SK-N-SH treated with all-trans-retinoic acid at 6 μM for 48 hours (cell line): Measurements from ENCODE around the gene AFG3L2.

Experiments used
- ARNTL ChIP-seq: fragments of 450-650 bp; formaldehyde crosslinking; IDR thresholded peaks from 2 replicates; pipeline ENCODE4 v1.5.0; 2020; ENCODE audit warnings: low read depth, mild to moderate bottlenecking, moderate library complexity, borderline replicate concordance
- BACH2 ChIP-seq: fragments of 250-450 bp; sonication (Bioruptor Pico); IDR thresholded peaks from 2 replicates; pipeline ENCODE4 v1.9.0; 2021; ENCODE audit warnings: mild to moderate bottlenecking, borderline replicate concordance
- CSRNP3 ChIP-seq: fragments of 250-450 bp; sonication (Bioruptor Pico); IDR thresholded peaks from 2 replicates; pipeline ENCODE4 v1.5.1; 2021; ENCODE audit warnings: mild to moderate bottlenecking, moderate library complexity
- ESRRG ChIP-seq: fragments of 250-450 bp; sonication (Bioruptor Pico); IDR thresholded peaks from 2 replicates; pipeline ENCODE4 v1.6.1; 2021; ENCODE audit warnings: mild to moderate bottlenecking
- GLIS3 ChIP-seq: fragments of 250-450 bp; sonication (Bioruptor Pico); IDR thresholded peaks from 2 replicates; pipeline ENCODE4 v1.5.0; 2020; ENCODE audit warnings: mild to moderate bottlenecking, moderate library complexity
- PATZ1 ChIP-seq: fragments of 250-450 bp; sonication (Bioruptor Pico); IDR thresholded peaks from 2 replicates; pipeline ENCODE4 v1.8.0; 2020; ENCODE audit warnings: mild to moderate bottlenecking, moderate library complexity, borderline replicate concordance
- POU6F1 ChIP-seq: fragments of 250-450 bp; sonication (Bioruptor Pico); IDR thresholded peaks from 2 replicates; pipeline ENCODE4 v1.8.0; 2021; ENCODE audit warnings: low read depth, mild to moderate bottlenecking, moderate library complexity, borderline replicate concordance
- RARB ChIP-seq: fragments of 250-450 bp; sonication (Bioruptor Pico); IDR thresholded peaks from 2 replicates; pipeline ENCODE4 v1.8.0; 2021; ENCODE audit warnings: mild to moderate bottlenecking, moderate library complexity
- TOX ChIP-seq: fragments of 250-450 bp; sonication (Bioruptor Pico); IDR thresholded peaks from 2 replicates; pipeline ENCODE4 v1.8.0; 2021; ENCODE audit warnings: mild to moderate bottlenecking, moderate library complexity, borderline replicate concordance
- ZFP3 ChIP-seq: fragments of 250-450 bp; sonication (Bioruptor Pico); IDR thresholded peaks from 2 replicates; pipeline ENCODE4 v1.5.0; 2020; ENCODE audit warnings: mild to moderate bottlenecking, moderate library complexity
- ZNF565 ChIP-seq: fragments of 450-650 bp; formaldehyde crosslinking; conservative IDR thresholded peaks from 2 replicates; pipeline ENCODE4 v1.5.0; 2020; ENCODE audit warnings: low read depth, mild to moderate bottlenecking, moderate library complexity
- ZNF8 ChIP-seq: fragments of 450-650 bp; formaldehyde crosslinking; IDR thresholded peaks from 2 replicates; pipeline ENCODE4 v1.5.0; 2020; ENCODE audit warnings: mild to moderate bottlenecking, moderate library complexity

- TF ChIP-seq GLIS3 (CRISPR knock-in tag) (no peak), ZNF8 (CRISPR knock-in tag) (no peak), ZNF565 (CRISPR knock-in tag) (no peak), RARB (CRISPR knock-in tag) (no peak), BACH2 (CRISPR knock-in tag) (no peak), PATZ1 (no peak), ZFP3 (CRISPR knock-in tag) (no peak), POU6F1 (CRISPR knock-in tag) (no peak), TOX (CRISPR knock-in tag) (no peak), ARNTL (CRISPR knock-in tag) (no peak), CSRNP3 (CRISPR knock-in tag) (no peak), ESRRG (no peak)
Observed at GRCh38 chr18:12373116-12373770, 3.8 kb downstream of the AFG3L2 start.
